ENCODE measurements around the gene SORL1-AS1.
A peak's percentile ranks its signal among the peaks of the same experiment; 100 is the strongest.

SORL1-AS1 gene

DNA sequence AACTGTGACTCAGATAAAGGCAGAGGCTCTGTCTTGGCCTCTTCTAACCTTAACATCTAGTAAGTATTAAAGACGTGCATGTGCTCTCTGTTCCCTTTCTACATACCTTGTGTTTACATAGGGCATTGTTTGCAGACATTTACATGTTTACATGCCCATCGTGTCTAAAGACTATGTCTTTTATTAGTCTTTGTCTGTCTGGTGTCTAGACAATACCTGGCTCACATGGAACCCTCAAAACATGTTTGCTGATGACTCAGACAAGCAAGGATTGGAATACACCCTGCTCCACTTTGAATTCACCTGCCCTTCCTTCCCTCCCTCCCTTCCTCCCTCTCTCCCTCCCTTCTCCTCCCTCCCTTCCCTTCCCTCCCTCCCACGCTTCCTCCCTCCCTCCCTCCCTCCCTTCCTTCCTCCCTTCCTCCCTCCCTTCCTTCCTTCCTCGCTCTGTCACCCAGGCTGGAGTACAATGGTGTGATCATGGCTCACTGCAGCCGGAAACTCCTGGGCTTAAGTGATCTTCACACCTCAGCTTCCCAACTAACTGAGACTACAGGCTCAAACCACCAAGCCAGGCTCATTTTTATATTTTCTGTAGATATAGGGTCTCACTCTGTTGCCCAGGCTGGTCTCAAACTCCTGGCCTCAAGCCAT is 23.7 kb upstream of the SORL1-AS1 start:
- no peak for DNase-seq (ENCODE audit: low read depth in 2 of 3, low spot score in 2 of 3)

DNA sequence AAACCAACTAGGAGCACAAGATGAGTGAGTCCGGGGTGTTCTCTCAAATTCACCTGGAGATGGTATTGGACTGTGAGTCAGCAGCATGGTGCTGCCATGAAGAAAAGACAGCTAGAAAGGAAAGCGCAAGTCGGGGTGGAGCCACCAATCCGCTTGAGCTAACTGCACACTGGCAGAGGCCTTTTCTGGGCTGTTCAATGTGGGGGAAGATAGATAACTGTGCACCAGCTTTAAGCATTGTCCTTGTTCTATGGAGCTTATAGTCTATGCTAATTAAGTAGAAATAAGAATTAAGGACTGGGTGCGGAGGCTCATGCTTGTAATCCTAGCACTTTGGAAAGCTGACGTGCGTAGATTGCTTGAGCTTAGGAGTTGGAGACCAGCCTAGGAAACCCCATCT is 21.9 kb upstream of the SORL1-AS1 start:
- no peak for DNase-seq (ENCODE audit: low read depth in 2 of 3, low spot score in 2 of 3)

DNA sequence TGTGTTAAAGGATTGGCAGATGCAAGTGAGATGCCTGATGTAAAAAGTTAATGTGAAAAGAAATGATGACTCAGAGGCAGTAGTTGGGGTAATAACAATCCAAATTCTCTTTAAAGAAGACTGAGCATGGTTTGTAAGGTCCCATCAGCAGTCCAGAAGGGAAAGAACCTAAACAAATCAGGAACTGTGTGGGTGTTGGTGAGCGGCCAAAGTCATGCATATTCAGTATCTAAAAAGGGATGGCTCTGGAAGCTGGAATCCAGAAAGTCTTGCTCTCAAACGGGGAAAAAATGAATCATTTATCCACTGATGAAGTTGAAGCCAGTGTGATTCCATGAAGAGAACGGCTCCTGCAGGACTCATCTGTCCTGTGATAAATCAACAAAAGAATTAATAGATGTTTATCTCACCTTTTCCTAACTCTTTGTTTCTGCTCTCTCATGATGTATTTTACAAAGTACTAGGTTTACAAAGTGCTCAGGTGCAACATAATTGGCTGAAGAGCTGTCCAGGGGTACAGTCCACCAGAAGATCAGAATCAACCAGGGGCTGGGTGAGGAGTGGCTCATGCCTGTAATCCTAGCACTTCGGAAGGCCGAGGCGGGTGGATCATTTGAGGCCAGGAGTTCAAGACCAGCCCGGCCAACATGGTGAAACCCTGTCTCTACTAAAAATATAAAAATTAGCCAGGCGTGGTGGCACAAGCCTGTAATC is 20.5 kb upstream of the SORL1-AS1 start:
- DNase-seq (ENCODE audit: low read depth in 2 of 3, low spot score in 2 of 3) = no peak

DNA sequence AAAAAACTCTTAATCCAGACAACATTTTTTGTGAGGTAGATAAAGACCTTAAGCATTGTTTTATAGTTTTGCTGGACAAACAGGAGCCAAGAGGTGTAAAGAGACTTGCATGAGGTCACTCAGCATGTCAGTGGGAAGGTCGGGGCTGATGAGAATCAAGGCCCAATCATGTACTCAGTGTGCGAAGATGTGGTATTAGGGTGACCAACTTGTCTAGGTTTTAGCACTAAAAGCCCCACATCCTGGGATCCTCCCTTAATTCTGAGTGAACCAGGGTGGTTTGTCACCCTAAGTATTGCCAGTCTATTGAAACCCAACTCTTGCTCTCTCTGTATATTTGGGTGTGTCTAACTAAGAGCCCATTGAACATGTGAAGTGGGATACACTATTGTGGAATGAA is 19.5 kb upstream of the SORL1-AS1 start:
- DNase-seq (ENCODE audit: low read depth in 2 of 3, low spot score in 2 of 3) = no peak

DNA sequence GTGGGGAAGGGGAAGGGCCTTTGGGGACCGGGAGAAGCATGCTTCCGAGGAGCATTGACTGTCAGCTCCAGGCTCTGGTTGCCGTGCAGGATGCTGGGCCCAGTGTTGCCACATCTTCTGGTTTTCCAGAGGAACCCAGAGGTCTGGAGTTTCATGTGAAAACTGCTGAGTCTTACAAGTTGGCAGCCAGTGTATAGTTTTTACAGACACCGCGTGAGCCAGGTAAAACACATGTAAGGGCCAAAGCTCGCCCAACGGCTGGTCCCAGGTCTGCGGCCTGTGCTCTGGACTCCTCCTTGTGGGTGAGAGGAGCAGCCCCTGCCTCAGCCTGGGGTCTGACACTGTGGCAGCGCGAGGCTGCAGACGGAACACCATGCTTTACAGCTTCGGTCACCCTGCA is 18.4 kb upstream of the SORL1-AS1 start:
- DNase-seq (ENCODE audit: low read depth in 2 of 3, low spot score in 2 of 3) = no peak

GRCh38 chr11:121469910-121470309 is 17.1 kb upstream of the SORL1-AS1 start:
- DNase-seq (ENCODE audit: low read depth in 2 of 3, low spot score in 2 of 3) = no peak

- DNase-seq (ENCODE audit: low read depth in 2 of 3, low spot score in 2 of 3) = peak in 1 of 3 experiments; percentile 50
These were observed 15.2 kb upstream of the SORL1-AS1 start for GRCh38 chr11:121467965-121468364.

GRCh38 chr11:121467471-121467870 is 14.7 kb upstream of the SORL1-AS1 start:
- no peak for DNase-seq (ENCODE audit: low read depth in 2 of 3, low spot score in 2 of 3)

- no peak for DNase-seq (ENCODE audit: low read depth in 2 of 3, low spot score in 2 of 3)
These were observed 13.5 kb upstream of the SORL1-AS1 start for GRCh38 chr11:121466063-121466794.

DNA sequence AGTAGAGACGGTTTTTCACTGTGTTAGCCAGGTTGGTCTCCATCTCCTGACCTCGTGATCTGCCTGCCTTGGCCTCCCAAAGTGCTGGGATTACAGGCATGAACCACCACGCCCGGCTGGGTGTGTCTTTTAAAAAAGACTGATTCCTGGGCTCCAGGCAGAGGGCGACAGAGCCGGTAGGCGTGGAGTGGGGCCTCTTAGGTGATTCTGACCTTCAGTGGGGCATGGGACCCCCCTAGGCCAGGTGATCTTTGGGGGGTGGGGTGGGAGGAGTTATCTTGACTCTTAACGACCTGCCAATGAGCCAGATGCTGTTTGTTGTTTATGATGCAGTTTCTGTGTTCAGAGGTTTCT is 12.9 kb upstream of the SORL1-AS1 start:
- DNase-seq (ENCODE audit: low read depth in 2 of 3, low spot score in 2 of 3) = no peak

DNA sequence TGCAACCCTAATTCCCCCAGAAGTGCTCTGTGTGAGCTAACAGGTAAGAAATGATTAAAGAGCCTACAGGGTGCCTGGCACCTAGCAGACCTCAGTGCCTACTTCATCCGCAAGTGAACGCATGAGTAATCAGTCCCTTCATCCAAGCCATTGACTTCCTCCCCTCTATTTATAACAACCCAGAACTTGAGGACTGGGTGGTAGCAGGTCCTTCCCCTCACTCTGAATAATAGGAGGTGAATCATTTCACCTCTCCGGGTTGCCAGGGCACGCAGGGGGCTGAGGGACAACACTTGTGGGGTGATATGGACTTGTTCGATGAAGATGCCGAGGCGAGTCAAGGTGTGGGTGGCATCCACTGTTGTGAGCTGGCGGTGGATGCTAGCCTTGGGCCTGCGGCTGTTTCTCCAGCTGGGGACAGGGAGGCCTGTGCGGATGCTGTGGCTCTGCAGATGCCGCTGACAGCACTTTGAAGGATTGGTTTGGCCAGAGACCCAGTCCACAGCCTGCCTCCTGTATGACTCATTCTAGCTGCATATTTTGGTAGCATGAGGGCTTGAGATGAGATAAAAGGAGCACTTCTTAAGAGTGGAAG is 11.7 kb upstream of the SORL1-AS1 start:
- peak; percentile 61 to 75 (median 74) for DNase-seq (ENCODE audit: low read depth in 2 of 3, low spot score in 2 of 3)

- DNase-seq (ENCODE audit: low read depth in 2 of 3, low spot score in 2 of 3) = no peak
These were observed 11.0 kb upstream of the SORL1-AS1 start for GRCh38 chr11:121463689-121464335.

DNA sequence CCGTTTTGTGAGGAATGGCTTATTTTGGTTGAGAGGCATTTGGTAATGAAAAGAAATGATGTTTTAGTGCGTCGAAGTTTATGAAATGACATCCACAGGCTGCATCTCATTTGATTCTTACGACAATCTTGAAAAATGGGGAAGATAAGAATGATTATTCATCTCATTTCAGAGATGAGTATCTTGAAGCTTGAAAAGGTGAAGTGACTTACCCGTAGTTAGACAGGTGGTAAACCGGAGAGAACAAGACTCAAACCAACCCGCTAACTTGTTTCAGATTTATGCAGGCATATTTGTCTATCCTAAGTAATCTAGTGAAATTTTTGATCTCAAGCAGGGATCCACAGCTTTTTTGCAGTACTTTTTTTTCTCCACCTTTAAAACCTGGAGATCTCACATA is 9.1 kb upstream of the SORL1-AS1 start:
- DNase-seq (ENCODE audit: low read depth in 2 of 3, low spot score in 2 of 3) = no peak

DNA sequence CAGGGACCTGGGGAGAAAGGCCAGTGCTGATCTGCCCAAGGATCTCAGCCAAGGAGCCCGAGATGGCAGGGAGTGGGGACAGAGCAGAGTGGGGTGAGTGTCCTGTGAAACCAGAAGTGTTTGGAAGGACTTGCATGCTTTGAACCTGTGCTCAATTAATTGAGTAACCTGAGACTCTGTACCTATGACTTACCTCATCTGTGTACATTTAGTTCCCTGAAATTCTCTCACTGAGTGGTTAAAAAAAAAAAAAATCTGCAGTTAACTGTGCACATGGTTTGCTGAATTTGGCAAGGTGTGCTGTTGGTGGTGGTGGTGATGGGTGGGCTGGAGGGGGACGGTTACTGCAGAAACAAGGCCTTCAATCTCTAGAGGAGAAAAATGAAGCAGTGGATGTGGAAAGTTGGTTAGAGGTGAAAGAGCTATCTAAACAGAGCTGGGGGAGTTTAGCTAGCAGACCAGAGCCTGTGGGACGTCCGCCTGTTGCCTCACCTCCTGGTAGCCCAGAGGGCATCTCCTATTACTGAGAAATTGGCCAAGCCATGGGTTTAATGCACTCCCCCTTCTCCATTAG is 8.3 kb upstream of the SORL1-AS1 start:
- no peak for DNase-seq (ENCODE audit: low read depth in 2 of 3, low spot score in 2 of 3)

DNA sequence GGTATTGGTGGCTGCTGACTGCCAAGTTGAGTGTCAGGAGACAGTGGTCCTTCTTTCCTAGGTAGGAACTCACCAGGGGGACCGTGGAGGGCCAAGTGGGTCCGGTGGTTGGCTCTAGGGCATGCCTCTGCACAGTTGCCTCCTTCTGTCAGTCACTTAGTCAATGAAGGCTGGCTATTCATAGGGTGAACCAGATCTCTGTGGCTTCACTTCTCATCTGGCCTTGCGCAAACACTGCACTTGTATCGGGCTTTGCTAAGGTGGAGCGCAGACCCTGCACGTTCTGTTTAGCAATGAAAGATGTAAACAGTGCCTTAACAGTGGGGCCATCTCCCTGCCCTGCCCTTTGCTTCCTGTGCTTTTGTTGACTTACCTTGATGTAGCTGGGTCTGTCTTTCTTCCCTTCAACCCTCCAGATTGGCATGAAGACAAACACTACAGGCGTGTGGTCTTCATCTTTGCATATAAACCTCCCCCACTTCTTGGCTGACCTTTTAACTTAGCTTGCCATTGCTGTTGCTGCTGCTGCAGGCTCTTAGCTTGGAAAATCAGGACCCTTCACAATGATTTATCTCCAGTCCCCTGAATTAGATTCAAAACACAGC is 6.7 kb upstream of the SORL1-AS1 start:
- no peak for DNase-seq (ENCODE audit: low read depth in 2 of 3, low spot score in 2 of 3)

DNA sequence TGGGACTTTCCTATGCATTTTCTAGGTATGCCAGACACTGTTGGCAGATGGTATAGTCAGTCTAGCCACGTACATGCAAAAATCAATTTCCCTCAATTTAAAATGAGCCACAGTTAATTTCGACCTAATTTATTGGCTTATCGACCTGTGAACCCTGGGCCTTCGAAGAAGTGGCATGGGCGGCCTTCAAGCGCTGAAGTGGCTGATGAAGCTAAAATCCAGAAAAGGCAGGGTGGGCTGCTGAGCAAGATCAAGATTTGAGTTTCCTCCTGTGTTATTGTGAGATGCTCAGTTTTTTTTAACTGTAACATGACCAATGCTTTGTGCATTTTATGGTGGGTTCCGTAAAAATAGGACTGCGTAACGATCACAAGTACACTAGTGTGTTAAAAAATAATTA is 5.8 kb upstream of the SORL1-AS1 start:
- no peak for DNase-seq (ENCODE audit: low read depth in 2 of 3, low spot score in 2 of 3)

GRCh38 chr11:121456816-121457431 is 4.2 kb upstream of the SORL1-AS1 start:
- no peak for DNase-seq (ENCODE audit: low read depth in 2 of 3, low spot score in 2 of 3)

DNA sequence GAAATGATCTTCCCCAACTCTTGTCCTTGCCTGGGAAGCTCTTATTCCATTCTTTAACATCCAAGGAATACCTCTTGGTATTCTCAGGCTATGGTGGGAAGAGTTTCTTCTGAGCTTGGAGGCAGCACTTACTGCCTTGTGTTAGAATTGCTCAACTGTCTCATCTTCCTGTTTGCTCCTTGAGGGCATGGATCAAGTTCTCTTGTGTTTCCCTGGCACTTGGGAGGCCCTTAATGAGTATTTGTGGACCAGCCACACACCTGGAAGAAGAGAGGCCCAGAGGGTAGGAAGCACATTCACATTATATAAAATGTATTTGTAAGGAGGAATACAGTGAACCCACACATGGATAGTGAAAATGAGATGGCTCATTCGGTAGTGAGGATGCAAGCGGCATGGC is 3.4 kb upstream of the SORL1-AS1 start:
- DNase-seq (ENCODE audit: low read depth in 2 of 3, low spot score in 2 of 3) = no peak

DNA sequence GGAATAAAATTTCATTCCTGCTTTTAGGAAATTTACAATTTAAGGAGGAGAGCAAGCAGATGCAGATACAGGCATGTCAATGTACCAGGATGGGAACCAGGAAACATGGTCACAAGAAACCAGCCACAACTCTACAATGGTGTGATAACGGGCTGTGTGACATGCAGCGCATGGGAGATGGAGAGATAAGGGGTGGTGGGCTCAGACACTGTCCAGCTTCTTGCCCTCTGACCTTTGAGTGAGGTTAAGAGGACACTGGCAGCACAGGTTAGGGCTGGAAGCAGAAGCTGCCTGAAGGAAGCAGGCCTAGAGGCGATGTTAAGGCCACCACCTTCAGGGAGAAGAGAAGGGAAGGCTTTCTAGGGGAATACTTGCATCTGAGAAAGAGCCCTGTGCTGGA is 2.3 kb upstream of the SORL1-AS1 start:
- DNase-seq (ENCODE audit: low read depth in 2 of 3, low spot score in 2 of 3) = no peak

DNA sequence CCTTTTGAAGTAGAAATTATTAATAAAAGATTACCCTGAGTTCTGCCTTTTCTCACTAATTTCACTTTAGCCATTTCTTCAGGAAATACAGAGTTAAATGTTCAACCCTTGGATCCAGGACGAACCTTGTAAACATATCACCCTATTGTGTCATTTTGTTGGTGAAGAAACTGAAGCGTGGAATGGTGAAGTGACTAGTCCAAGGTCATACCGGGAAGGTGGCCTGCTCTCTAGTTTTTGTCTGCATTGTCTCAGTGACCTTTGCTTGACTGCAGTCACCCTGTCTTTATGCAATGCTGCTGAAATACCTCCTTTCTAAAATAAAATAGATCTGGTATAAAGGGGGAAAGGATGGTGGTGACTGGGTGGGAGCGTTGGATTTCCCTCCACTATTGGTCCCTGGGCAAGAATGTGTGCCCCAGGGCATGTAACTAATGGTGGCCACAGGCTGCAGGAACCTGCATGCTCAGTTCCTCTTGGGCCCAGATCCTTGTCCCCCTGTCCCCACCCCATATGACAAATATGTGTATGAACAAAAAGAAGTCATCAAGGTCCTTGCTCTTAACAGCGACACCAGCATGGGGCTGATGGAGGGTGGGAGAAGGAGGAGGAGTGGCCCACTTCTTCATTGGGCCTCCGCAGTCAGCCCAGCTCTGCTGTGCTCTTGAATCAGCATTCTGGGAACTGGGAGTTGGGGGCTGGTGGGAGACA is 977 bp upstream of the SORL1-AS1 start:
- DNase-seq (ENCODE audit: low read depth in 2 of 3, low spot score in 2 of 3) = no peak
